ENCODE data around the gene GBA2.

The GBA2 gene

GRCh38 chr9:35771534-35771933 is 22.5 kb upstream of the GBA2 start:
- no peak for TF ChIP-seq CTCF (conservative IDR thresholded peaks at IDR 0.05; ENCODE audit: low read depth)
- ChIA-PET CTCF (interaction anchor here (0.6 kb wide), 1 partner anchor 419 kb away, joined by 5 read pairs; no protein-coding TSS in a partner anchor), POLR2A (ENCODE audit: low non-redundant PET) (interaction anchor here (0.5 kb wide), 1 partner anchor 11 kb away, joined by 3 read pairs; no protein-coding TSS in a partner anchor)
- no peak for DNase-seq (ENCODE audit: low spot score)
- H3K27ac ChIP-seq = no peak overlapping the region

GRCh38 chr9:35771075-35771433 is 22.0 kb upstream of the GBA2 start:
- H3K27ac ChIP-seq = no peak overlapping the region
- ChIA-PET POLR2A (ENCODE audit: low non-redundant PET) (no interaction called here), CTCF (interaction anchor here (0.6 to 0.8 kb wide), 2 partner anchors 15 to 419 kb away, joined by 3 to 5 read pairs; no protein-coding TSS in a partner anchor)
- DNase-seq (ENCODE audit: low spot score) = no peak
- no peak for TF ChIP-seq CTCF (conservative IDR thresholded peaks at IDR 0.05; ENCODE audit: low read depth)

GRCh38 chr9:35769763-35770162 is 20.7 kb upstream of the GBA2 start:
- ChIA-PET POLR2A (ENCODE audit: low non-redundant PET) (no interaction called here), CTCF (interaction anchor here (1.4 kb wide), 1 partner anchor 21 kb away, joined by 6 read pairs; no protein-coding TSS in a partner anchor)
- no peak for DNase-seq (ENCODE audit: low spot score)
- TF ChIP-seq CTCF (conservative IDR thresholded peaks at IDR 0.05; ENCODE audit: low read depth) = no peak
- no peak overlapping the region for H3K27ac ChIP-seq

- H3K27ac ChIP-seq = no peak overlapping the region
- ChIA-PET POLR2A (ENCODE audit: low non-redundant PET) (no interaction called here), CTCF (interaction anchor here (0.7 kb wide), 1 partner anchor 135 kb away, joined by 3 read pairs; no protein-coding TSS in a partner anchor)
- DNase-seq (ENCODE audit: low spot score) = no peak
- no peak for TF ChIP-seq CTCF (conservative IDR thresholded peaks at IDR 0.05; ENCODE audit: low read depth)
Observed at GRCh38 chr9:35767458-35767857, 18.4 kb upstream of the GBA2 start.

- CTCF ChIA-PET = no interaction called here
- POLR2A ChIA-PET (ENCODE audit: low non-redundant PET) = no interaction called here
Observed at GRCh38 chr9:35766997-35767396, 18.0 kb upstream of the GBA2 start.

GRCh38 chr9:35763803-35764202 is 14.8 kb upstream of the GBA2 start:
- no peak overlapping the region for H3K27ac ChIP-seq
- no peak for DNase-seq (ENCODE audit: low spot score)
- POLR2A ChIA-PET (ENCODE audit: low non-redundant PET) = no interaction called here
- TF ChIP-seq CTCF (conservative IDR thresholded peaks at IDR 0.05; ENCODE audit: low read depth) = no peak
- CTCF ChIA-PET = no interaction called here

More at GRCh38 chr9:35766997-35767396, 18.0 kb upstream of the GBA2 start:
- DNase-seq (ENCODE audit: low spot score) = no peak
- TF ChIP-seq CTCF (conservative IDR thresholded peaks at IDR 0.05; ENCODE audit: low read depth) = no peak
- H3K27ac ChIP-seq = no peak overlapping the region

Measured in RWPE1 (cell line).